ENCODE data around the gene KRTAP5-10.
"Not testable (repeated sequence)": the region's sequence is repeated elsewhere in the genome, so short reads cannot be mapped to it uniquely, and the experiment has no call there.

The KRTAP5-10 gene

DNA sequence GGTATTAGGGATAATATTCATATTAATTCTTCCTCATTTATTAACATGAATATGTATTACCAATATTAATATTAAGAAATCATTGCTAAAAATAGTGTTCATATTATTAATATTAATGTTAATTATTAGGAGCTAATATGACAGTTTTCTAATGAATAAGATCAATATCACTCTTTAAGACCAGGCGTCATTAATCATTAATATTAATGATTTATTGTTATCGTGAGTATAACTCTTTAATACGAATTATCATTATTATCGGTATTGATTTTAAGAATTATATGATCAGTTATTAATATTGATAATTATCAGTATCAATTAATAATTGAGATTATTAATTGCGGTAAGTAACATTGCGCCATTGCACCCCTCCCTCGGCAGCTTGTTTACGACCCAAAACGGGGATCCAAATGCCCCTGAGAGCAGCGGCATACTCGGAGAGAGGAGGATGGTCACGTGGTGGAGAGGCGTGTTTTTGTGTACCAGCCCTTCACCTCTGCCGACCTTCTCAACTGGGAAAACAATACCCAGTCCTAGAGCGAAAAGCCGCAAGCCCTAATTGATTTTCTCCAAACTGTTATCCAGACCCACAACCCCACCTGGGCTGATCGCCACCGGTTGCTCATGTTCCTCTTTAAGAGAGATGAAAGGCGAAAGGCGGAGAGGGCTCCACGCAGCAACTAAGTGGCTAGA is 46.0 kb downstream of the KRTAP5-10 start:
- not testable (repeated sequence) for DNase-seq (ENCODE audit: low spot score)

DNA sequence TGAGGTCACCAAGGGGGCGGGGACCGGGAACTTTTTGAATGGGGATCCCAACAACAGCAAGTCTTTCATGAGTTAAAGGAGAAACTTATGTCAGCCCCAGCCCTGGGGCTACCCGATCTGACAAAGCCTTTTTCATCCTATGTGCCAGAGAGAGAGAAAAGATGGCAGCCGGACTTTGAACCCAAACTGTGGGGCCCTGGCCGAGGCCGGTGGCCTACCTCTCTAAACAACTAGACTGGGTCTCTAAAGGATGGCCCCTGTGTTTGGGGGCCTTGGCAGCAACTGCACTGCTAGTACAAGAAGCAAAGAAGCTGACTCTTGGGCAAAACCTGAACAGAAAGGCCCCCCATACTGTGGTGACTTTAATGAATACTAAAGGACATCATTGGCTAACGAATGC is 48.6 kb downstream of the KRTAP5-10 start:
- DNase-seq (ENCODE audit: low spot score): not testable (repeated sequence)

DNA sequence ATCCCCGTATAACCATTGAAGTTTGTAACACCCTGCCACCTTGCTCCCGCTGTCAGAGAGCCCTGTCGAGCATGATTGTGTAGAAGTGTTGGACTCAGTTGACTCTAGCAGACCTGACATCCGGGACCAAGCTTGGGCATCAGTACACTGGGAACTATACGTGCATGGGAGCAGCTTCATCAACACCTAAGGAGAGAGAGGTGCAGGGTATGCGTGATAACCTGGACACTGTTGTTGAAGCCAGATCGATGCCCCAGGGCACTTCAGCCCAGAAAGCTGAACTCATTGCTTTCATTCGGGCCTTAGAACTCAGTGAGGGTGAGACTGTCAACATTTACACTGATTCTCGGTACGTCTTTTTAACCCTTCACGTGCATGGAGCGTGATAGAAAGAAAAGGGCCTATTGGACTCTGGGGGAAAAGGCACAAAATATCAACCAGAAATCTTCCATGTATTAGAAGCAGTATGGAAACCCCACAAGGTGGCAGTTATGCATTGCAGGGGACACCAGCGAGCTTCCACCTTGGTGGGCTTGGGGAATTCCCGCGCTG is 49.1 kb downstream of the KRTAP5-10 start:
- not testable (repeated sequence) for DNase-seq (ENCODE audit: low spot score)

DNA sequence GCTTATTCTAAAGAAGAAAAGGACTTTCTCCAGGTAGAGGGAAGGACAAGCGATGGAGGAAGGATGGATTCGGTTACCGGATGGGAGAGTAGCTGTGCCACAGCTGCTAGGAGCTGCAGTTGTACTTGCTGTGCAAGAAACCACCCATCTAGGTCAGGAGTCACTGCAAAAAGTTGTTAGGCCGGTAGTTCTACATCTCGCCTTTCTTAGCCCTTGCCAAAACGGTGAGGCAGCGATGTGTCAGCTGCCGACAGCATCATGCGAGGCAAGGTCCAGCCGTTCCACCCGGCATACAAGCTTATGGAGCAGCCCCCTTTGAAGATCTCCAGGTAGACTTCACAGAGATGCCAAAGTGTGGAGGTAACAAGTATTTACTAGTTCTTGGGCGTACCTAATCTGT is 49.6 kb downstream of the KRTAP5-10 start:
- not testable (repeated sequence) for DNase-seq (ENCODE audit: low spot score)

All from ecto neural progenitor cell (in vitro differentiated cells).